NOMO-1 (cell line): ENCODE data around the gene GPRIN3.
"Not testable (repeated sequence)": the region's sequence is repeated elsewhere in the genome, so short reads cannot be mapped to it uniquely, and the experiment has no call there.

Experiments
- DNase-seq, 2 experiments: peaks; one replicate each; lab custom pipeline; 2025; ENCODE audit not compliant: unreplicated experiment in 2 of 2; lab: John Stamatoyannopoulos, UW

The GPRIN3 gene

DNA sequence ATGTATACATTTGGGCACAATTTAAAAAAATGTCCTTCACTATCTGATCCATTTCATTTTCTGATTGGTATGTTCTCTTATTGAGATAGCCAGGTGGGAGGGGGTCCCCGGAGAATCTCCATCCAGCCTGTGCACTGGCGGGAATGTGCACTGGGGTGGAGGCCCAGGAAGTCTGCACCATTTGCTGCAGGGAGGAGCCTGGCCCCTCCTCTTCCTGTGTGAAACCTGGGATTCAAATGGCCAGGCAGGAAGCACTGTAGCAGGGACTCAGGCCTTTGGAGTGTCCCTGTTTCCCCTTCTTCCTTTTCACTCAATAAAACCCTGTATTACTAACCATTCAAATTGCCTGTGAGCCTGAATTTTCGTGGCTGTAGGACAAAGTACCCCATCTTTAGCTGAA, 44.3 kb downstream of the GPRIN3 start:
- DNase-seq, result no peak

DNA sequence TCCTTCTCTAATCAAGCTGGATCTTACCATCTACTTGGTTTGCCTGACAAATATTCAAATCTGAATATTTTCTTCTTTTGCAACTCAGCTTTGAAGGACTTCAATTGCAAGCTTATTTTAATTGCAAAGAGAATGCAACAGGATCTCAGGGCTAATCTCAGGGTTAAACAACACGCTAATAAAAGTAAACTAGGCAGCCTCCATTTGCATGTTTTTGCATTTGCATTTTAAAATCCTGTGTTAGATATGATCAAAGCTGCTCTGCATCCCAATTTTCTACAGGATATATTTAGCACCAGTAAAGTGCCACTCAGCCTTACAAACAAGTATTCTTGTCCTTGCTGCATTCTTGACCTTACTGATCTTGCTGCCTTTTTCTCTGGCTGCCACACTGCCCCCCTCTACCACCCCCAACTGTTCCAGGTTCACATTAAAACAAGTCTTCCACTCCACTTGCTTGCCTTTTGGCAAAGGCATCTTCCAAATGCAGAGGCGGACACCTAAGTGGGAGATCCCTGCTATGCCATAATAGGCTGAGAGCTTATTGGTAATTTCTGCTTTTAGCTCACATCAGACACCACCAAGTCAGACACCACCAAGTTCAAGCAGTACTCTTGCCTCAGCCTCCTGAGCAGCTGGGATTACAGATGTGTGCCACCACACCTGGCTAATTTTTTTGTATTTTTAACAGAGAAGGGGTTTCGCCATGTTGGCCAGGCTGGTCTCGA, 48.1 kb downstream of the GPRIN3 start:
- DNase-seq, result no peak

DNA sequence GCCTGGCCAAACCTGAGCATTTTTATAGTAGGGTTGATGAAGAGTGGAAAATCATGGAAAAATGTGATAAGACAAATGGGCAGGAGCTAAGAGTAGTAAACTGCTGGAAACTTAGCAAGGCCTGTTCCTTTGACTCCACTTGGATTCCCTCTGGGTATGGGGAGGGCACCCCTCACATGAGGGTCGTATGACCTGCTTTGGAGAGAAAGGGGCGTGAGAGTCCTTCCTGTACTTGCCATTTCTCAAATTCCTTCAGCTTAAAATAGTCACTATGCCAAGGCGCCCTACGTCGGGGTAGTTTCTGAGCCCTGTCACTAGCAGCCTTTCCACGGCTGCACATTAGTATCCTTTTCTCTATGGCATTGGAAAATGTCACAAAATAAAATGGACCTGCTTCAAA, 49.1 kb downstream of the GPRIN3 start:
- no peak for DNase-seq

DNA sequence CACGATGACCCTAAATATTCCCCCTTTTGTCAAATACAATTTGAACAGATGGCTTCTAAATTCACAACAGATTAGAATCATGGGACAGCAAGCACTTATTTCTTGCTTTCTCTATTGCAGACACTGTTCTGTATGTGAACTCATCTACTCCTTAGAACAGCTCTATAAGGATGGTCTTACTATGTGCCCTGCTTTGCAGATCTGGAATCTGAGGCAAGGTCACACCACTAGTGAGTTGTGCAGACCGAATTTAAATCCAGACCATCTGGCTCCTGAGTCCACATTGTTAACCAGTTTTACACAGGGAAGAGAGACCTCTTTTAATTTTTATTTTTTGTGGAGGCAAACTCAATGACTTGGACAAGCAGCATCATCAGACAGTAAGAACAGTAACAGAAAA, 50.2 kb downstream of the GPRIN3 start:
- DNase-seq, result no peak

DNA sequence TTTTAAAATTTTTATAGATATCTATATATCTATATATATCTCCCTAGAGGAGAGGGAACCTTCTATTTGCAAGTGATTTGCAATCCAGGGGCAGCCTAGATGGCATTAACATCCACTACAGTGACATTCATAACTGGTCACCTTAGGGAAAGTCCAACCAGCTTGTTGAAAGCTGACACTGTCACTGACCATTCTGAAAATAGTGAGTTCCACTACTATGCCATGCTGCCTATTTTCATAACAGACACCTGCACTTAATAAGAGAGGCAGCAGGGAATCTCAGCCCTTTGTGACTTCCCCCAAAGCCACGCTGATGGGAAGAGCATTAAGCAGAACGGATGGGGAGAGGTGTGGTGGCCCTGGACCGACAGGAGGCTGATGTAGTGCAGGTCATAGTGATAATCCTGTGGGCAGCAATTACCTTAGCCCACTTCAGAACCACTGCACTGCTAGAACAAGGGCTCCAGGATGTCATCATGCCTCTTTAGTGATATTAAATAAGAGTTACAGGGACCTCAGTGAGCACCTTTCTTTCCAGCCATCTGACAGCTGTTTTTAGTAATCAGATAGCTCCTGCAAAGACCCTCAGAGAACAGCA, 51.3 kb downstream of the GPRIN3 start:
- no peak for DNase-seq

DNA sequence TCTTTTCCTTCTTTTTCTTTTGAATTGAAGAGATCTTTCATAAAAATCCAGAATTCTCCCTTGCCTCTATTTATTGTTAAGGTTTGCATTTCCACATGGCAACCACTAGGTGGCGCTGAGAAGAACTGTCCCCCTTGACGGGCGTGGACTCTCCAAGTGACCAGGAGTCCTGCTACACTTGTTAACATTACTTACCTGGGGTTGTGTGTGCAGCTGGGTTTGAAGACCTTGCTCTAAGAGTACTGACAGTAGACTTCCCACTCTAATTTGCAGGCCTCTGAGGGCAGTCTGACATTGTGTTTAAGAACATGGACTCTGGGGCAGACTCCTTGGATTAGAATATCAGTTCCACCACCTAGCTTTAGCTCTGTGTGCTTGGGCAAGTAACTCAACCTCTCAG, 52.8 kb downstream of the GPRIN3 start:
- no peak for DNase-seq

DNA sequence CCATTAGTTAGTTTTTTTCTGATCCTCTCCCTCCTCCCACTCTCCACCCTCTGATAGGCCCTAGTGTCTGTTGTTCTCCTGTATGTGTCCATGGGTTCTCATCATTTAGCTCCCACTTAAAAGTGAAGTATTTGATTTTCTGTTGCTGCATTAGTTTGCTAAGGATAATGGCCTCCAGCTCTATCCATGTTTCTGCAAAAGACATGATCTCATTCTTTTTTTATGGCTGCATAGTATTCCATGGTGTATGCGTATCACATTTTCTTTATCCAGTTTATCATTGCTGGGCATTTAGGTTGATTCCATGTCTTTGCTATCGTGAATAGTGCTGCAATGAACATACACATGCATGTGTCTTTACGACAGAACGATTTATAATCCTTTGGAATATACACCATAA, 53.3 kb downstream of the GPRIN3 start:
- not testable (repeated sequence) for DNase-seq

DNA sequence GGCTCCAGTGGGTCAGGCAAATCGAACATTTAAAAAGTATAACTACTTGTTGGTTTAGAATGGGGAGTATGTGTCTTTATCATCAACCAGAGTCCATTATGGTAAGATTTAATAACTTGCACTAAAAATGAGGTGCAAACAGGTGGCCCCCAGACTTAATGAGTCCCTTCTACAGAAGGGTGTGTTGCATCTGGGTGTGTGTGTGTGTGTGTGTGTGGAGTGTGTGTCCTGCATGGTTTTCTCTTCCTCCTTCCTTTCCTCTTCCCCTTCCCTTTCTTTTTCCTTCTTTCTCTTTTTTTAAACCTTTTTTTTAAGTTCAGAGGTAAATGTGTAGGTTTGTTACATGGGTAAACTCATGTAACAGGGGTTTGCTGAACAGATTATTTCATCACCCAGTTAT, 53.7 kb downstream of the GPRIN3 start:
- DNase-seq, result no peak

DNA sequence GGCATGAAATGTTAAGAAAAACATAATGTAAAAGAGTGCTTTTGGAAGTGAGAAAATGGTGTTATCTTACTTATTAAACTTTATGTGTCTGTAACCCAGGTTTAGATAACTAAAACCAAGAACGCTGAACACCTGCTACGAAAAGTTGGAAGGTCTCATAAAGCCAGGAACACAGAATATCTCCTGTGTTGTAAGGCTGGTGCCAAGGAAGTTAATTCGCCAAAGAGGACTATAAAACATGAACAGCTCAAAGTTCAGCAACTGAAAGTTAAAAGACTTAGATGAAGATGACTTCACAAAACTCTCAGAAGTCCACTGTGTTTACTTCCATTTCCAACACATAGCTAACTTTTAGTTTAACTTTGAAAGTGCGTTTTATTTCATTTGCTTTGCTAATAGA, 54.3 kb downstream of the GPRIN3 start:
- no peak for DNase-seq

DNA sequence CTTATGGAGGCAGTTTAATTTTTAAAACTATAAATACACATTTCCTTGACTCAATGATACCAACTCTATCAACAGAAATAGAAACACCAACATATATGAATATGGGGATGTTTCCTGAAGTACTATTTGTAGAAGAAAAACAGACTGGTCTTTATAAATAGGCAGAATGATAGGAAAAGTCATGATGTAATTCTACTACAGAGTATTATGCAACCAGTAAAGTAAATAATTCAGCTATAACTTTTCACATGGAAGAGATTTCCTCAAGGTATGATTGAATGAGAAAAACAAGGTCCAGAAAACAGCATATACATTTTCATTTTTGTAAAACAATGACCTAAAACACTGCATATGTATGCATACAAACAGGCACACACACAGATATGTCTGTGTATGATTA, 56.2 kb downstream of the GPRIN3 start:
- no peak for DNase-seq

DNA sequence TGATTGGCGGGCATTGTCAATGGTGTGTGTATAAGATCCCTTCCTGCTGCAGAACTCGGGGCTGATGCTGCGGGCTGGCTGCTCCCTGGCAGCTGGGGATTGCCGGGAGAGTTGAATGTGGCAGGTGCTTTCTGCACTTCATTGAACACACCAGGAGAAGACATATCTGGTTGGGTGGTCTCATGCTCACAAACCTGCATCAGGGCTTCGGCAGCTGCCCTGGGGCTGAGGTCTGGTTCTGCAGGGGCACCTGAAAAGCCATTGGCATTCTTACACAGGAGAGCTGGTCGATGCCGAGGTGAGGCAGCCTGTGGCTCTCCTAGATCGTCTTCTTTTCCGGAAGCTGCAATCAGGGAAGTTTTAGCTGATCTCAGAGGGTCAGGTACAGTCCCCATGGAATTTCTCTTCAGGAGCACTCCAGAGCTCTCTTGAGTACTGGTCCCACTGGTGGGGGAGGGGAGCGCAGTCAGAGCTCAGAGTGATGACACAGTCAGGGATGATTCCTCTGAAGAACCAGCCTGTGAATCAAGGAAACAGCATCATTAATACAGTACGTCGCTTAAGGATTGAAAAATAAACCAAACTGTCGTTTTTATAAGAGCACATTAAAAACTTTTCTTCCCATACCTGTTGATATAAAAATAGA, 57.8 kb downstream of the GPRIN3 start:
- DNase-seq, result no peak

DNA sequence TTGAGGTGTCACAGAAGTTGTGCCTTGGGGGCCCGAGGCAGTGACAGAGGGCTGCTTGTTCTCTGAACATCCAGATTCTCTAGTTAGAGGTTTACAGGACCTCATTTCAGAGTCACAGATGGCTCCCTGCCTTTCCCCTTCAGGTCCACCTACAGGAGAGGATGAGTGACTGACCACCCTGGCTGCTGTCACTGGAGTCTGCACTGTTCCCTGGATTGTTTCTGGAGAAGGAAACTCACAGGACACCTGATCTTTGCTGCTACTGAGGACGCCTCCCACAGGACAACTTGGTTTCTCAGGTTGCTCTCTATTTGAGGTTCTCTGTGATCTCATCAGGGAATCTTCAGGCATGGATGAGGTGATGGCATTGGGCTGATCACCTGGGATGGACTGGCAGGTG, 58.3 kb downstream of the GPRIN3 start:
- no peak for DNase-seq

DNA sequence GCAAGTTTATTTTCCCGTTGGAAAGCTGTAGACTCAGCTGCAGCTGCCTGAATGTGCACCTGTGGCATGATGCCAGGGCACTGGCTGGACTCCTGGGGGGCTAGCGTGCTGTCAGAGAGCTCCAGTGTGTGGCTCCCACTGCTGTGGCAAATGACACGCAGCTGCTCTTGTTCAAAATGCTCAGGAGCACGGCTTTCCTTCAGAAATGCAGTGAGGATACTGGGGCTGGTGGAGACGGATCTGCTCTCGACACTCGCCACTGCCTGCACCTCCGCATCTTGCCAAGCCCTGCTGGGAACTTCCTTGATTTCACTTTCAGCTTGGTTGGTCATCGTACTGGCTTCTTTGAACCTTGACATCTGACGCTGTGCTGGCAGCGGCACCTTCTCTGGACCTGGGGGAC, 58.7 kb downstream of the GPRIN3 start:
- no peak for DNase-seq

DNA sequence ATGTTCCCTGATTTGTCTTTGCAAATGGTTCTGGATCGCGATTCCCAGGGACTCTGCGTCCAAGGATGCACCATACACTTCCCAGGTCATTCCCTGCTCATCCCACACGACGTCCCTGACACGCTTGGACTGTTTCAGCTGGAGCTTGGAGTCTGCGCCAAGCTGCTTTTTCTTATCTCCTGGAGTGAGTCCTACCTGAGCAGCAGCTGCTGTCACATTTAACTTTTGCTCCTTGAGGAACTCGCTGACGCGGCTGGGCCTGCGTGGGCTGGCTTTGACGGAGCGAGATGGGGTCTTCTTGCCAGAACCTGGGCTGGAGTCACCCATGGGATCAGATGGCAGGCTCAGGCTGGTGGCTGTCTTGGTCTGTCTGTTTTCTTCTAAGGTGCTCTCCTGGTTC, 59.6 kb downstream of the GPRIN3 start:
- DNase-seq, result no peak

DNA sequence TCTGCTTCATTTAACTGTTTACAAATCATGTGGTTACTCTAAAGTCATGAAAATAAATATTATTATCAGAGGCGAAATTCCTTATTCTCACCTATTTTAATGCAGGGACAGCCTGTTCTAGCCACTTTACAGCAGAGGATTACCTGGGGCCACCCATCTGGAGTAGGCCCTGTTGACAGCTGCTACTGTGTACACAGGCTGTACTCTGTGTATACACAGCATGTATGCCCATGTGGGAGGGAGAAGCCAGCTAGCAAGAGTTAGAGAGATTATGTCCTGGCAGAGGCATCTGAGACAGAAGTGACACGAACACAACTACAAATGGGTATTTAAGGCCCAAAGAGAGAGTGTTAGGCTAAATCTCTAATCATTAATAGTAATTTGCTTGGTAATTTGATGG, 62.1 kb downstream of the GPRIN3 start:
- DNase-seq, result no peak

DNA sequence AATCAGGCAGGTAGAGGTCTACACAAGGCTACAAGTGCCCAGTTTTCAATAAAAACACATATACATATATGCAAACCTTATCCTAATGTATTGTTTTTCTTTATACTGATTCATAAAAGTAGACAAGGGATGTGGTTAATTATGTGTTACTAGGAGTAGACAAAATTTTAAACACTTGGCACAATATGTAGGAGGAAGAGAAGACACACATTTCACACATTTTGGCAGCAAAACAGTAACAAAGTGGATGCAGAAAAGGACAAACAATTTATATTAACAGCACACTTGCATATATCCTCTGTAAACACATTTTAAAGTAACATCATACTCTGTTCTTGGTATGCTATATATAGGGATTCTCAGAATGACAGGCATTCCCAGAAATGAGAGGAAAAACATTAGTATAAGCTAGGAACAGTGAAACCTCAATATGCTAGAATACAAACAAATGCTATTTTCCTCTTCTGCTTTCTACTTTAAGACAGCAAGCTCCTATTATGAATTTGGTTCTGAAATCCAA, 63.8 kb downstream of the GPRIN3 start:
- no peak for DNase-seq

DNA sequence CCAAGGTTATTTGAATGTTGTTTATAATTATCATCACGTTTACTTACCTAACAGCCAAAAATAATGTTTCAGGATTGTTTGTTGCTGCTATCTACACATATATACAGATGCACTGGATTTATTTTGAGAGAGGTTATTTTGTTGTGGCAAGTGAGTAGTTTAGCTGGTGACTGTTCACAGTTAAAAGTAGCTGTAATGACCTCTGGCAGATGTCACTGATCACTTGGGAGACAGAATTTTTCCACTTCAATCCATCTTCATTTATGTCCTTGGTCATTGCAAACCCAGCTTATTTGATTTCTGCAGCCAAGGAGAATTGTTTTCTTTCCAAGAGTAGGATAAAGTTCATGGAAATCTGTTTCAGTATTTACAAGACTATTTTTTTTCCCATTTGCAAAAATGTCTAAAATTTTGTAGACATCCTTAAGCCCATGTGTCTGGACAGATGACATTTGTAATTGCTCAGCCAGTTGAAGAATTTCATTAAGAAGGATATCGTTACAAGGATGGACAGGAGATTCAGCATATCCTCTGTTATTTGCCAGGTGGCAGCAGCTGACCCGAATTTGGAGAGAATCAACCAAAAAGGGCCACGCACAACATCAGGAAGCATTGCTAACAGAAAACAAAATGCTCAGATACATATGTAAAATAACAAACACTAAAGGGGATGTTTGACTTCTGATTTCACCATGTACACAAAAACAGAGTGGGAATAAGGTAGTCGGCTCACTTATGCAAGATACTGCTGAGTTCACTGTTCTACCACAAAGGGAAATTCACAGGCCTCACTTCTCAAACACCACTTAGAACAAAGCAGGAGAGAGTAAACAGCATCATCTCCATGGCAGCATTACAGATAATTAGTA, 64.5 kb downstream of the GPRIN3 start:
- DNase-seq, result peak in 1 of 2 experiments; percentile 9

DNA sequence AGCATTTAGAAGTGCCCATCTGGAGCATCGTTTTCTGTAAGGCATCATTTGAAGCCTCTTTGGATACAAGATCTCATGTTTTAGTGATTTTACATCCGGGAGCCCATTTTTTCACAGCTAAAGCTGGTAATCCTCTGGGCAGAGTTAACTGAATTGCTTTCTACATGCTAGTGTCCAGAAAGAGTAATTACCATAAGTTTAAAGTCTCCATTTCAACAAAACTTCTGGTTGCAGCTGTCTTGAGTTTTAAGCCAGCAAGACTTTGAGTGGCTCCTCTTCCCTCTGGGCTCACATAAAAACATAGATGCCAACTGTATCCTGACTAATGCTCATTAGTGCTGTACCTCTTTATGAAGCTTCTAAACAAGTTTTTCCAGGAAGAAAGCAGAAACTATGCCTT, 65.4 kb downstream of the GPRIN3 start:
- DNase-seq, result no peak

DNA sequence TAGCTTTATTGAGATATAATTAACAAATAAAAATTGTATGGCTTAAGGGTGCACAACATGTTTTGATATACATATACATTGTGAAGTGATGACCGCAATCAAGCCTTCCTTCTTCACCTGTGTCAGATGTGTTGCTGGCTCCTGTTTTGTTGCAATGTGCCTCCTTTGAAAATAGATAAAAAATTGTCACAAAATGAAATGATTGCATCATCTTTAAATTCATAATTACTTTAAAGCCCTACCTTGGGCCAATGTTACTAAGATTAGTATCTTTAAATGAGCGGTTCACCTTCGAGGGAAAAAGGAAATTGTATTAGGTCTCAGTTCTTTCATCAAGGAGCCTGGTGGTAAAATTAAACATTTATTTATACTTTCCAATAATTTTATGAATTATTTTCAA, 77.3 kb downstream of the GPRIN3 start:
- no peak for DNase-seq

DNA sequence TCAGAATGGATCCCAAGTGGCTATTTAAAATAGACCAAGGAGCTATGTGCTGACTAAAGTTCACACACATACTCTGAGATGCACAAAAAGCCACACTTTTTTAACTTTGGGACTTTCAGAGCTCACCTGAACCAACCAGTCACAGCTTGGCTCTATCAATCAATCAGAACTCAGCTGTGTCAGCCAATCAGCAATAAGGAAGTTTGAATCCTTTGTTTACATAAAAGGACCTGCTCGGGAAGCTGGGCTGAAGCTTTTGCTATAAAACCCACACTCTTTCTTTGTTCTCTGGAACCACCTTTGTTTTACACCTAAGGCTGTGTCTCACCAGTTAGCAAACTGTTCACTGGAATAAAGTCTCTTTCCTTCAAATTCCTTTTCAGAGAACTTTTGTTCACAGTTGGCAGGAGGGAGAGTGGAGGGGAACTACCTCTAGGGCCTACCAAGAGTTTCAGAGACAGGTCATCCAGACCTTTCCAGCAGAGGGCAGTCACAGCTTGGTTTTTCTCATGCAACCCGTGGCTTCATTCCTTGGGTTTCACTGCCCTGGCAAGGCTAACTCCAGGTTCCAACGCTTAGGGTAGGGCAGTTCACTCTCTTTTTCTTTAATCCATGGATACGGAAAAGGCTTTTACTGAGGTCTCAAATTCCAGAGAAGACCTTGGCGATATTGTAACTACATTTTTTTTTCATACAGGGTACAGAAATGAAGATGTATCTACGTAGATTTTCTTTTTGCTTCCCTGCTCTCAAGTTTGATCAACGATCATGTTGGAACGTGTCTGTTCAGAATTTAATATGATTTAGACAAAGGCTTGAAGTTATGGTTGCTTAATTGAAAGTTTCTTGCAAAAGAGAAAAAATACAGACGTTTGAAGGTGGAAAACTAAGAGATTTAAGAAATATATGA, 80.7 kb downstream of the GPRIN3 start:
- peak; percentile 67 to 73 for DNase-seq
